RPMI7951 (cell line): Measurements from ENCODE around the gene KNSTRN. TPM values are rescaled to one million over a fixed set of nuclear protein-coding genes. Genes with fewer than 3 reads are reported as not detected.

ENCODE experiments used
- DNase-seq: peaks from one replicate; pipeline ENCODE4 v3.0.0-alpha.2; 2012; ENCODE audit warnings: low read depth
- total RNA-seq: library from RNA; depleted of rRNA; stranded (reverse); fragments of >200 nt; shearing (Covaris generic); gene quantifications from 2 replicates; pipeline ENCODE4 v1.2.3, GENCODE V29; 2014

KNSTRN gene
- total RNA-seq, 1 experiment from 2014 or later, result 186 TPM

- DNase-seq, result no peak
Measured at GRCh38 chr15:40365624-40366456, 16.7 kb upstream of the KNSTRN start.

GRCh38 chr15:40366457-40367370 lies 15.8 kb upstream of the KNSTRN start:
- no peak for DNase-seq

- no peak for DNase-seq
Measured at GRCh38 chr15:40367371-40367685, 15.2 kb upstream of the KNSTRN start.

GRCh38 chr15:40367686-40368611 lies 14.6 kb upstream of the KNSTRN start:
- DNase-seq, result peak; percentile 88

- DNase-seq, result no peak
Measured at GRCh38 chr15:40368719-40369473, 13.6 kb upstream of the KNSTRN start.

GRCh38 chr15:40369474-40369869 lies 13.0 kb upstream of the KNSTRN start:
- DNase-seq, result no peak

- DNase-seq, result no peak
Measured at GRCh38 chr15:40369971-40370370, 12.6 kb upstream of the KNSTRN start.

GRCh38 chr15:40372981-40373380 lies 9.5 kb upstream of the KNSTRN start:
- no peak for DNase-seq

GRCh38 chr15:40377606-40378005 lies 4.9 kb upstream of the KNSTRN start:
- no peak for DNase-seq

GRCh38 chr15:40379374-40379773 lies 3.1 kb upstream of the KNSTRN start:
- no peak for DNase-seq

GRCh38 chr15:40379853-40380252 lies 2.7 kb upstream of the KNSTRN start:
- peak; percentile 91 for DNase-seq

GRCh38 chr15:40380636-40381035 lies 1.9 kb upstream of the KNSTRN start:
- DNase-seq, result no peak

- no peak for DNase-seq
Measured at GRCh38 chr15:40381818-40382529, 547 bp upstream of the KNSTRN start.

- no peak for DNase-seq
Measured at GRCh38 chr15:40386480-40386879, 4.0 kb downstream of the KNSTRN start.

GRCh38 chr15:40388941-40389823 lies 6.7 kb downstream of the KNSTRN start:
- DNase-seq, result no peak

- DNase-seq, result no peak
Measured at GRCh38 chr15:40389824-40390595, 7.5 kb downstream of the KNSTRN start.

- DNase-seq, result no peak
Measured at GRCh38 chr15:40392986-40393948, 10.7 kb downstream of the KNSTRN start.
